GM18951 (cell line): ENCODE measurements around the gene ASF1B.

Experiments used
- POLR2A ChIP-seq: IDR thresholded peaks from 4 replicates; pipeline ENCODE4 v1.6.1; 2011; ENCODE audit warnings: mild to moderate bottlenecking; ENCODE audit not compliant: insufficient read length, insufficient read depth; ENCODE audit errors: extremely low read depth
- in situ Hi-C: fragments of 300-500 bp; cut with MboI; formaldehyde crosslinking; loops from one replicate; pipeline ENCODE4 v1.12.0; 2022; ENCODE audit warnings: low sequenced_read_pairs, mixed read lengths, inconsistent platforms; ENCODE audit not compliant: unreplicated experiment

ASF1B gene

GRCh38 chr19:14106840-14107239, 29.5 kb downstream of the ASF1B start:
- no peak for TF ChIP-seq POLR2A
- in situ Hi-C loops: no loop called here

GRCh38 chr19:14105680-14106079, 30.7 kb downstream of the ASF1B start:
- in situ Hi-C loops: no loop called here
- TF ChIP-seq POLR2A: no peak

- in situ Hi-C loops: no loop called here
These were observed 33.1 kb downstream of the ASF1B start for GRCh38 chr19:14103310-14103709.

GRCh38 chr19:14102756-14103155, 33.6 kb downstream of the ASF1B start:
- in situ Hi-C loops: no loop called here
- TF ChIP-seq POLR2A: no peak

More at GRCh38 chr19:14103310-14103709, 33.1 kb downstream of the ASF1B start:
- no peak for TF ChIP-seq POLR2A

- TF ChIP-seq POLR2A: no peak
- in situ Hi-C loops: no loop called here
These were observed 34.2 kb downstream of the ASF1B start for GRCh38 chr19:14102102-14102696.

- TF ChIP-seq POLR2A: no peak
- in situ Hi-C loops: no loop called here
These were observed 35.3 kb downstream of the ASF1B start for GRCh38 chr19:14101003-14101545.

- in situ Hi-C loops: no loop called here
These were observed 38.7 kb downstream of the ASF1B start for GRCh38 chr19:14097532-14098151.

GRCh38 chr19:14096272-14096992, 40.0 kb downstream of the ASF1B start:
- no peak for TF ChIP-seq POLR2A
- in situ Hi-C loops: no loop called here

More at GRCh38 chr19:14097532-14098151, 38.7 kb downstream of the ASF1B start:
- TF ChIP-seq POLR2A: no peak

GRCh38 chr19:14094854-14095253, 41.5 kb downstream of the ASF1B start:
- TF ChIP-seq POLR2A: no peak
- in situ Hi-C loops: no loop called here

GRCh38 chr19:14093117-14093823, 43.1 kb downstream of the ASF1B start:
- TF ChIP-seq POLR2A: no peak
- in situ Hi-C loops: no loop called here

GRCh38 chr19:14091813-14092462, 44.5 kb downstream of the ASF1B start:
- in situ Hi-C loops: no loop called here
- no peak for TF ChIP-seq POLR2A

- TF ChIP-seq POLR2A: peak; percentile 76
- in situ Hi-C loops: no loop called here
These were observed 45.1 kb downstream of the ASF1B start for GRCh38 chr19:14091081-14091812.

GRCh38 chr19:14090509-14091080, 45.8 kb downstream of the ASF1B start, which contains the start of gene SAMD1:
Gene SAMD1, minus strand, starts transcription at chr19:14090751.
- TF ChIP-seq POLR2A: no peak
- in situ Hi-C loops: no loop called here
